B cell (primary cell): ENCODE data around the gene CHFR. TPM values are rescaled to one million over a fixed set of nuclear protein-coding genes. Genes with fewer than 3 reads are reported as not detected.

Source experiments
- ATAC-seq: fragments of 200-7000 bp; cut with Tn5 transposase; one replicate; pipeline ENCODE4 v1.10.0; 2021; ENCODE audit warnings: low read depth, mild to moderate bottlenecking, moderate number of reproducible peaks, moderate library complexity
- CTCF ChIA-PET: fragments of 350-600 bp; sonication (Branson Sonifier 250); formaldehyde crosslinking; loops from one replicate; lab custom pipeline; 2021; ENCODE audit warnings: antibody characterized with exemption, inconsistent platforms; lab: Charles Lee
- POLR2A ChIA-PET: fragments of 350-600 bp; sonication (Branson Sonifier 250); formaldehyde crosslinking; loops from one replicate; lab custom pipeline; 2021; ENCODE audit warnings: antibody characterized with exemption; lab: Charles Lee
- DNase-seq: peaks from one replicate; pipeline ENCODE4 v3.0.0; 2013
- H2AFZ ChIP-seq: 2 replicates; pipeline ENCODE4 v1.6.1; 2012; ENCODE audit warnings: mild to moderate bottlenecking, low read depth, low read length; ENCODE audit not compliant: insufficient read depth, poor library complexity, severe bottlenecking
- H3K27ac ChIP-seq, 2 donors: 1 replicate in 1 of 2; 2 replicates in 1 of 2; pipeline ENCODE4 v1.5.1; 2012 to 2013; ENCODE audit warnings: low read length in 2 of 2, mild to moderate bottlenecking in 2 of 2, moderate library complexity in 1 of 2
- H3K27me3 ChIP-seq, 4 experiments: fragments of 200-600 bp in 1 of 4; sonication (generic) in 1 of 4; replicated peaks in 1 of 4; 1 replicate in 2 of 4; 2 replicates in 2 of 4; pipeline versions ENCODE4 v1.6.1 to v1.7.0; 2013 to 2016; ENCODE audit warnings: low read length in 3 of 4, mild to moderate bottlenecking in 2 of 4, mixed read lengths in 1 of 4, moderate library complexity in 1 of 4; ENCODE audit not compliant: insufficient read depth in 4 of 4, control insufficient read depth in 3 of 4; ENCODE audit errors: control extremely low read depth in 1 of 4
- H3K36me3 ChIP-seq, 2 experiments: replicated peaks in 1 of 2; 1 replicate in 1 of 2; 2 replicates in 1 of 2; pipeline versions ENCODE4 v1.6.1 to v1.7.1; 2013; ENCODE audit warnings: low read length in 1 of 2; ENCODE audit not compliant: insufficient read depth in 2 of 2, control insufficient read depth in 1 of 2; ENCODE audit errors: control extremely low read depth in 1 of 2, extremely low read depth in 1 of 2
- H3K4me1 ChIP-seq, 2 donors: fragments of 200-600 bp in 1 of 2; sonication (generic) in 1 of 2; 1 replicate in 1 of 2; 2 replicates in 1 of 2; pipeline versions ENCODE4 v1.5.1 to v1.6.1; 2013 to 2017; ENCODE audit warnings: low read length in 2 of 2; ENCODE audit not compliant: control insufficient read depth in 2 of 2, insufficient read depth in 2 of 2
- H3K4me2 ChIP-seq: replicated peaks from 2 replicates; pipeline ENCODE3; 2012; ENCODE audit warnings: mild to moderate bottlenecking, low read depth, low read length; ENCODE audit not compliant: poor library complexity, severe bottlenecking
- H3K4me3 ChIP-seq, 5 experiments: fragments of 200-600 bp in 1 of 5; sonication (generic) in 1 of 5; 1 replicate in 3 of 5; 2 replicates in 2 of 5; pipeline versions ENCODE4 v1.5.1 to v1.7.0; 2011 to 2016; ENCODE audit warnings: low read length in 4 of 5, mild to moderate bottlenecking in 4 of 5, low read depth in 2 of 5, control low read depth in 1 of 5, moderate library complexity in 1 of 5; ENCODE audit not compliant: insufficient read depth in 1 of 5; ENCODE audit errors: control extremely low read depth in 1 of 5, extremely low read depth in 1 of 5
- H3K79me2 ChIP-seq: fragments of 200-600 bp; sonication (generic); one replicate; pipeline ENCODE4 v1.6.0; 2016; ENCODE audit warnings: low read length; ENCODE audit not compliant: control insufficient read depth, insufficient read depth
- H3K9ac ChIP-seq: fragments of 200-600 bp; sonication (generic); 2 replicates; pipeline ENCODE4 v1.6.1; 2017; ENCODE audit warnings: mild to moderate bottlenecking, low read length, moderate library complexity
- H3K9me3 ChIP-seq, 3 donors: one replicate each; pipeline versions ENCODE4 v1.6.1 to v1.7.1; 2013; ENCODE audit warnings: low read length in 2 of 3; ENCODE audit not compliant: control insufficient read depth in 2 of 3, insufficient read depth in 1 of 3; ENCODE audit errors: control extremely low read depth in 1 of 3
- H4K20me1 ChIP-seq: 2 replicates; pipeline ENCODE4 v1.6.0; 2012; ENCODE audit warnings: mild to moderate bottlenecking, low read length; ENCODE audit not compliant: insufficient read depth, control insufficient read depth, poor library complexity, severe bottlenecking
- H3K27ac Mint-ChIP-seq: one replicate; pipeline ENCODE4 v1.8.0; 2021; ENCODE audit warnings: mixed read lengths
- H3K27me3 Mint-ChIP-seq: one replicate; pipeline ENCODE4 v1.8.0; 2021; ENCODE audit warnings: mixed read lengths
- H3K4me1 Mint-ChIP-seq: one replicate; pipeline ENCODE4 v1.8.0; 2021; ENCODE audit warnings: mixed read lengths
- H3K4me3 Mint-ChIP-seq: one replicate; pipeline ENCODE4 v1.8.0; 2021; ENCODE audit warnings: mixed read lengths
- H3K9me3 Mint-ChIP-seq: one replicate; pipeline ENCODE4 v1.8.0; 2022; ENCODE audit warnings: mixed read lengths; ENCODE audit not compliant: insufficient read depth
- CTCF ChIP-seq: fragments of 200-600 bp; IDR thresholded peaks from one replicate; pipeline ENCODE4 v1.8.0; 2022; ENCODE audit warnings: antibody characterized with exemption, mild to moderate bottlenecking
- EZH2 ChIP-seq: IDR thresholded peaks from 2 replicates; pipeline ENCODE4 v1.6.1; 2012; ENCODE audit warnings: borderline replicate concordance, low read depth, mild to moderate bottlenecking, moderate library complexity, low read length; ENCODE audit not compliant: insufficient read depth, poor library complexity, severe bottlenecking
- WGBS: methylation state at CpG from one replicate; pipeline ENCODE4 v1.1.5; 2013; ENCODE audit warnings: missing lambda C conversion rate; ENCODE audit not compliant: insufficient coverage; 5-methylcytosine and 5-hydroxymethylcytosine counted together
- intact Hi-C: fragments of 100-400 bp; cut with micrococcal nuclease; formaldehyde crosslinking; loops from one replicate; pipeline ENCODE4 v1.10.0; 2022
- polyA plus RNA-seq: library from polyadenylated mRNA; depleted of rRNA; stranded (reverse); fragments of >200 nt; gene quantifications from 2 replicates; pipeline ENCODE4 v1.2.3, GENCODE V29; 2012
- total RNA-seq, 2 donors: library from RNA; stranded (reverse); fragments of 120-200 nt in 1 of 2; gene quantifications; 1 replicate in 1 of 2; 2 replicates in 1 of 2; pipeline versions ENCODE4 v1.2.3 to v1.2.4, GENCODE V29; 2013 to 2022

The CHFR gene
- total and polyA plus RNA-seq, 2 donors (not counting 1 experiment from before 2014, with no cell fraction given) = 83.8 to 92.5 TPM

- intact Hi-C loops = no loop called here
- Mint-ChIP-seq H3K4me1 (peaks cover 13% of the 10 kb centered on the region), H3K27ac (no peak overlapping the region), H3K4me3 (no peak overlapping the region), H3K27me3 (no peaks in the 10 kb centered on the region), H3K9me3 (no peaks in the 10 kb centered on the region)
- no peaks in the 10 kb centered on the region for H3K27me3 ChIP-seq
- peaks cover 13% of the 10 kb centered on the region for H3K79me2 ChIP-seq
- ChIA-PET CTCF (no interaction called here), POLR2A (no interaction called here)
- no peak for ATAC-seq
- no peak overlapping the region for H3K4me2 ChIP-seq
- H4K20me1 ChIP-seq = peaks cover 13% of the 10 kb centered on the region
- no peak overlapping the region for H3K9ac ChIP-seq
- no peak for DNase-seq
- peaks cover 0 to 3% of the 10 kb centered on the region in 2 donors for H3K4me1 ChIP-seq
- WGBS = 98% methylated on average over 16 of the region's 17 CpGs
- H3K4me3 ChIP-seq = no peak overlapping the region
- peaks cover 0 to 7% (median 0%) of the 10 kb centered on the region in 3 donors for H3K9me3 ChIP-seq
- peaks cover 0 to 30% of the 10 kb centered on the region in 2 experiments for H3K36me3 ChIP-seq
- TF ChIP-seq CTCF (no peak), EZH2 (no peak)
- H2AFZ ChIP-seq = no peak overlapping the region
- no peak overlapping the region for H3K27ac ChIP-seq
These were observed 48.9 kb downstream of the CHFR start for GRCh38 chr12:132838410-132839080.

GRCh38 chr12:132837693-132838409 is 49.6 kb downstream of the CHFR start:
- H3K27ac ChIP-seq = no peak overlapping the region
- POLR2A ChIA-PET = no interaction called here
- TF ChIP-seq CTCF (no peak), EZH2 (no peak)
- 92% methylated on average over 27 of the region's 27 CpGs for WGBS
- no peak overlapping the region for H3K4me2 ChIP-seq
- no peak overlapping the region for H3K4me3 ChIP-seq
- no peaks in the 10 kb centered on the region for H3K9me3 Mint-ChIP-seq
- H3K79me2 ChIP-seq = peaks cover 13% of the 10 kb centered on the region
- no peak overlapping the region for H3K4me3 Mint-ChIP-seq
- H3K27me3 ChIP-seq = no peaks in the 10 kb centered on the region
- CTCF ChIA-PET = no interaction called here
- peaks cover 0 to 7% (median 0%) of the 10 kb centered on the region in 3 donors for H3K9me3 ChIP-seq
- peaks cover 13% of the 10 kb centered on the region for H4K20me1 ChIP-seq
- no peaks in the 10 kb centered on the region for H3K27me3 Mint-ChIP-seq
- H3K36me3 ChIP-seq = peaks cover 0 to 23% of the 10 kb centered on the region in 2 experiments
- H3K27ac Mint-ChIP-seq = no peak overlapping the region
- H3K9ac ChIP-seq = no peak overlapping the region
- intact Hi-C loops = no loop called here
- DNase-seq (no peak), ATAC-seq (no peak)
- no peak overlapping the region for H2AFZ ChIP-seq
- peaks cover 0 to 3% of the 10 kb centered on the region in 2 donors for H3K4me1 ChIP-seq
- H3K4me1 Mint-ChIP-seq = peaks cover 13% of the 10 kb centered on the region
